Smooth muscle cell (in vitro differentiated cells): ENCODE data around the gene ADCY3. TPM values are rescaled to one million over a fixed set of nuclear protein-coding genes. Genes with fewer than 3 reads are reported as not detected.

Experiments
- DNase-seq: peaks from one replicate; lab custom pipeline; 2025; ENCODE audit not compliant: unreplicated experiment; lab: John Stamatoyannopoulos, UW
- H2AFZ ChIP-seq: fragments of 200-600 bp; sonication (generic); 2 replicates; pipeline ENCODE4 v1.6.0; 2016; ENCODE audit warnings: antibody characterized with exemption, low read depth, mild to moderate bottlenecking
- H3F3A ChIP-seq: fragments of 200-600 bp; sonication (generic); 2 replicates; pipeline ENCODE4 v1.6.0; 2017; ENCODE audit warnings: antibody characterized with exemption, low read depth
- H3K27ac ChIP-seq: fragments of 200-600 bp; sonication (generic); 2 replicates; pipeline ENCODE4 v1.5.1; 2016; ENCODE audit warnings: low read depth, mild to moderate bottlenecking
- H3K27me3 ChIP-seq: fragments of 200-600 bp; sonication (generic); 2 replicates; pipeline ENCODE4 v1.6.1; 2016; ENCODE audit warnings: low read depth, mild to moderate bottlenecking
- H3K36me3 ChIP-seq: fragments of 200-600 bp; sonication (generic); 2 replicates; pipeline ENCODE4 v1.5.1; 2016; ENCODE audit warnings: low read depth
- H3K4me1 ChIP-seq: fragments of 200-600 bp; sonication (generic); 2 replicates; pipeline ENCODE4 v1.5.1; 2016; ENCODE audit warnings: low read depth
- H3K4me2 ChIP-seq: fragments of 200-600 bp; sonication (generic); 2 replicates; pipeline ENCODE4 v1.6.0; 2016; ENCODE audit warnings: mild to moderate bottlenecking
- H3K4me3 ChIP-seq: fragments of 200-600 bp; sonication (generic); 2 replicates; pipeline ENCODE4 v1.5.1; 2016; ENCODE audit warnings: mild to moderate bottlenecking
- H3K79me2 ChIP-seq: fragments of 200-600 bp; sonication (generic); 2 replicates; pipeline ENCODE4 v1.6.0; 2016; ENCODE audit warnings: low read depth, mild to moderate bottlenecking
- H3K9ac ChIP-seq: fragments of 200-600 bp; sonication (generic); 2 replicates; pipeline ENCODE4 v1.6.0; 2016; ENCODE audit warnings: low read depth
- H3K9me3 ChIP-seq: fragments of 200-600 bp; sonication (generic); replicated peaks from 2 replicates; pipeline ENCODE4 v1.5.1; 2016; ENCODE audit warnings: low read depth
- H4K20me1 ChIP-seq: fragments of 200-600 bp; sonication (generic); 2 replicates; pipeline ENCODE4 v1.6.0; 2016; ENCODE audit warnings: low read depth
- CTCF ChIP-seq: fragments of 200-600 bp; sonication (generic); IDR thresholded peaks from 2 replicates; pipeline ENCODE4 v1.5.1; 2017; ENCODE audit warnings: borderline replicate concordance, mild to moderate bottlenecking, antibody characterized with exemption; ENCODE audit not compliant: insufficient read depth, poor library complexity, severe bottlenecking
- WGBS: methylation state at CpG from one replicate; pipeline ENCODE4 v1.1.7; 2016; ENCODE audit warnings: low lambda C conversion rate; 5-methylcytosine and 5-hydroxymethylcytosine counted together
- polyA plus RNA-seq: library from polyadenylated mRNA; unstranded; fragments of >200 nt; fragmentation: Nextera tagmentation; extraction: Ambion mirVana; gene quantifications from 2 replicates; pipeline ENCODE4 v1.2.1, GENCODE V29; 2016
- total RNA-seq: library from RNA; depleted of rRNA; stranded (reverse); fragments of >200 nt; gene quantifications from 2 replicates; pipeline ENCODE4 v1.2.3, GENCODE V29; 2014

The ADCY3 gene
- total and polyA plus RNA-seq, 2 experiments from 2014 or later: 20.8 to 41.7 TPM

- WGBS: 6% methylated on average over 6 of the region's 6 CpGs
- peak overlapping the region; percentile 93 for H2AFZ ChIP-seq
- H3F3A ChIP-seq: peaks cover 4% of the 10 kb centered on the region
- H3K9me3 ChIP-seq: no peaks in the 10 kb centered on the region
- H3K27me3 ChIP-seq: no peaks in the 10 kb centered on the region
- H4K20me1 ChIP-seq: no peaks in the 10 kb centered on the region
- H3K27ac ChIP-seq: peak overlapping the region; percentile 96
- peak overlapping the region; percentile 82 for H3K4me3 ChIP-seq
- no peak for DNase-seq
- peak overlapping the region; percentile 91 for H3K4me2 ChIP-seq
- peaks cover 20% of the 10 kb centered on the region for H3K4me1 ChIP-seq
- peak overlapping the region; percentile 95 for H3K9ac ChIP-seq
- no peak for TF ChIP-seq CTCF
- H3K79me2 ChIP-seq: peaks cover 38% of the 10 kb centered on the region
- H3K36me3 ChIP-seq: no peaks in the 10 kb centered on the region
Measured at GRCh38 chr2:24792542-24792873, 127.5 kb downstream of the ADCY3 start.

- WGBS: 87% methylated on average over 5 of the region's 5 CpGs
- Histone ChIP-seq H4K20me1 (no peaks in the 10 kb centered on the region), H3K36me3 (no peaks in the 10 kb centered on the region), H3K27me3 (no peaks in the 10 kb centered on the region), H3K79me2 (peaks cover 27% of the 10 kb centered on the region), H3K4me3 (no peak overlapping the region), H3K9ac (no peak overlapping the region), H3F3A (peaks cover 4% of the 10 kb centered on the region), H3K27ac (no peak overlapping the region), H3K4me2 (peak overlapping the region; percentile 91), H3K4me1 (peaks cover 20% of the 10 kb centered on the region), H3K9me3 (no peaks in the 10 kb centered on the region), H2AFZ (no peak overlapping the region)
- TF ChIP-seq CTCF: no peak
- no peak for DNase-seq
Measured at GRCh38 chr2:24791452-24791851, 128.6 kb downstream of the ADCY3 start.

GRCh38 chr2:24788816-24789215 is 131.2 kb downstream of the ADCY3 start:
- Histone ChIP-seq H3K9me3 (no peaks in the 10 kb centered on the region), H3K79me2 (peaks cover under 1% of the 10 kb centered on the region), H2AFZ (no peak overlapping the region), H3K4me1 (peaks cover 7% of the 10 kb centered on the region), H3K36me3 (no peaks in the 10 kb centered on the region), H3K9ac (no peak overlapping the region), H3K4me2 (no peak overlapping the region), H3K4me3 (no peak overlapping the region), H3K27me3 (no peaks in the 10 kb centered on the region), H4K20me1 (no peaks in the 10 kb centered on the region), H3F3A (peaks cover 4% of the 10 kb centered on the region), H3K27ac (no peak overlapping the region)
- WGBS: 96% methylated on average over 3 of the region's 3 CpGs
- no peak for DNase-seq
- no peak for TF ChIP-seq CTCF

- no peak overlapping the region for H3K4me2 ChIP-seq
- no peaks in the 10 kb centered on the region for H4K20me1 ChIP-seq
- peaks cover 6% of the 10 kb centered on the region for H3K4me1 ChIP-seq
- H3K79me2 ChIP-seq: no peaks in the 10 kb centered on the region
- H3K4me3 ChIP-seq: no peak overlapping the region
- no peaks in the 10 kb centered on the region for H3K36me3 ChIP-seq
- H2AFZ ChIP-seq: no peak overlapping the region
- H3K27ac ChIP-seq: no peak overlapping the region
- peaks cover 3% of the 10 kb centered on the region for H3F3A ChIP-seq
- no peaks in the 10 kb centered on the region for H3K27me3 ChIP-seq
- H3K9me3 ChIP-seq: no peaks in the 10 kb centered on the region
- H3K9ac ChIP-seq: no peak overlapping the region
- TF ChIP-seq CTCF: no peak
- 92% methylated on average over 2 of the region's 2 CpGs for WGBS
- no peak for DNase-seq
Measured at GRCh38 chr2:24787532-24787931, 132.5 kb downstream of the ADCY3 start.
